ENCODE results near the gene CLEC20A. TPM values are rescaled to one million over a fixed set of nuclear protein-coding genes. Genes with fewer than 3 reads are reported as not detected.

The CLEC20A gene
- total and polyA plus RNA-seq, 2 donors (not counting 1 experiment from before 2014, with no cell fraction given), result not detected

DNA sequence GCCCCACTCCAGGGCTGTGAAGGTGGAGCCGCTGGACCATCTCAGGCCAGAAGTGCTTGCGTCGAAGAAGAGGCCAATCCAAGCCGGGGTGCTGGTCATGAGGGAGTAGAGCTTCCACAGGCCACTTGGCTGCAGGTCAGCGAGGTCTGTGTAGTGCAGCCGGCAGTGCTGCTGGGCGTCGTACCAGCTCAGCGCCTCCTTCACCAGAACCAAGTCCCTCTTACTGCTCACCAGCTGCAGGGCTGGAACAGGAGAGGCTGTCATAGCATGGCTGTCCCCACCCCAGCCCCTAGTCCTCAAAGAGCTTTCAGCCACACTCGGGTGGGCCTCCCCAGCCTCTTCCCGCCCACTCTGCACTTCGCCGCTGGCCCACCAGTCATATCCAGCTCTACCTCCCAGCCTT lies 2.2 kb downstream of the CLEC20A start:
- Histone ChIP-seq H3K4me2 (ENCODE audit: extremely low read depth, insufficient read depth, low read length) (no peak overlapping the region), H3K9ac (ENCODE audit: insufficient read depth, low read length) (no peak overlapping the region), H3K4me3 (replicated peaks in 1 of 4; ENCODE audit: control extremely low read depth in 1 of 4, insufficient read depth in 1 of 4, low read depth in 3 of 4, low read length in 4 of 4) (no peak overlapping the region), H3K9me3 (ENCODE audit: control insufficient read depth, insufficient read depth, low read depth, low read length) (no peaks in the 10 kb centered on the region), H2AFZ (ENCODE audit: low read length) (no peak overlapping the region), H3K4me1 (ENCODE audit: control insufficient read depth, extremely low read depth, insufficient read depth, low read length) (no peaks in the 10 kb centered on the region), H3K27ac (ENCODE audit: insufficient read depth, low read length) (no peak overlapping the region), H4K20me1 (ENCODE audit: control insufficient read depth, extremely low read depth, insufficient read depth, low read length) (no peaks in the 10 kb centered on the region), H3K79me2 (ENCODE audit: control insufficient read depth, insufficient read depth, low read length) (no peaks in the 10 kb centered on the region), H3K27me3 (ENCODE audit: control insufficient read depth, insufficient read depth, low read length) (no peaks in the 10 kb centered on the region), H3K36me3 (ENCODE audit: control insufficient read depth, insufficient read depth, low read length) (no peaks in the 10 kb centered on the region)
- DNase-seq (ENCODE audit: low read depth in 2 of 2), result no peak
- no peak for TF ChIP-seq EZH2 (IDR thresholded peaks at IDR 0.05; ENCODE audit: low read length, missing control alignments)
- TF ChIP-seq, protein P1, sequence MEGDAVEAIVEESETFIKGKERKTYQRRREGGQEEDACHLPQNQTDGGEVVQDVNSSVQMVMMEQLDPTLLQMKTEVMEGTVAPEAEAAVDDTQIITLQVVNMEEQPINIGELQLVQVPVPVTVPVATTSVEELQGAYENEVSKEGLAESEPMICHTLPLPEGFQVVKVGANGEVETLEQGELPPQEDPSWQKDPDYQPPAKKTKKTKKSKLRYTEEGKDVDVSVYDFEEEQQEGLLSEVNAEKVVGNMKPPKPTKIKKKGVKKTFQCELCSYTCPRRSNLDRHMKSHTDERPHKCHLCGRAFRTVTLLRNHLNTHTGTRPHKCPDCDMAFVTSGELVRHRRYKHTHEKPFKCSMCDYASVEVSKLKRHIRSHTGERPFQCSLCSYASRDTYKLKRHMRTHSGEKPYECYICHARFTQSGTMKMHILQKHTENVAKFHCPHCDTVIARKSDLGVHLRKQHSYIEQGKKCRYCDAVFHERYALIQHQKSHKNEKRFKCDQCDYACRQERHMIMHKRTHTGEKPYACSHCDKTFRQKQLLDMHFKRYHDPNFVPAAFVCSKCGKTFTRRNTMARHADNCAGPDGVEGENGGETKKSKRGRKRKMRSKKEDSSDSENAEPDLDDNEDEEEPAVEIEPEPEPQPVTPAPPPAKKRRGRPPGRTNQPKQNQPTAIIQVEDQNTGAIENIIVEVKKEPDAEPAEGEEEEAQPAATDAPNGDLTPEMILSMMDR (conservative IDR thresholded peaks at IDR 0.05 in 1 of 2, IDR thresholded peaks at IDR 0.05 in 1 of 2; ENCODE audit: low read depth in 1 of 2, low read length in 2 of 2), result no peak

DNA sequence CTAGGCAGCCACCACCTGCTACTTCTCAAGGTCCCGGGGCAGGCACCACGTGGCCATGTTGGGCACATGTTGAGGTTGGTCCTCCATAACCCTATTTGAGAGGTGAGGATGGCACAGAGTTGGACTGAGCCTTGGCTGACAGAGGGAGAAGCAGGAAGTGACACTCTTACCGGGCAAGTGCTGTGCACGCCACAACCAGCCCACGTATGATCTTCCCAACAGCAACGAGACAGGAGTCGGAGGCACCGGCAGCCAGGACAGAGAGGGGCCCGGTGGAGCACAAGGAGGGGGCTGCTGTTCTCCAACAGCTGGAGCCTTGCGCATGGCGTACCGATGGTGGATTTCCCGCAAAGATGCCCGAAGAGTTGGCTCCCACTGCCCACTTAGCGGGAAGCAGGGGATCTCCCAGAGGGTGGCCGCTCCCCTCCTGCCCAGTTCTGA lies 3.4 kb downstream of the CLEC20A start:
- TF ChIP-seq, protein P1 (conservative IDR thresholded peaks at IDR 0.05 in 1 of 2, IDR thresholded peaks at IDR 0.05 in 1 of 2; ENCODE audit: low read depth in 1 of 2, low read length in 2 of 2), result no peak
- no peak for TF ChIP-seq EZH2 (IDR thresholded peaks at IDR 0.05; ENCODE audit: low read length, missing control alignments)
- DNase-seq (ENCODE audit: low read depth in 2 of 2), result no peak
- Histone ChIP-seq H3K9me3 (ENCODE audit: control insufficient read depth, insufficient read depth, low read depth, low read length) (no peaks in the 10 kb centered on the region), H3K4me3 (replicated peaks in 1 of 4; ENCODE audit: control extremely low read depth in 1 of 4, insufficient read depth in 1 of 4, low read depth in 3 of 4, low read length in 4 of 4) (no peak overlapping the region), H2AFZ (ENCODE audit: low read length) (no peak overlapping the region), H4K20me1 (ENCODE audit: control insufficient read depth, extremely low read depth, insufficient read depth, low read length) (no peaks in the 10 kb centered on the region), H3K79me2 (ENCODE audit: control insufficient read depth, insufficient read depth, low read length) (no peaks in the 10 kb centered on the region), H3K27me3 (ENCODE audit: control insufficient read depth, insufficient read depth, low read length) (no peaks in the 10 kb centered on the region), H3K9ac (ENCODE audit: insufficient read depth, low read length) (no peak overlapping the region), H3K27ac (ENCODE audit: insufficient read depth, low read length) (no peak overlapping the region), H3K36me3 (ENCODE audit: control insufficient read depth, insufficient read depth, low read length) (no peaks in the 10 kb centered on the region), H3K4me2 (ENCODE audit: extremely low read depth, insufficient read depth, low read length) (no peak overlapping the region), H3K4me1 (ENCODE audit: control insufficient read depth, extremely low read depth, insufficient read depth, low read length) (no peaks in the 10 kb centered on the region)

DNA sequence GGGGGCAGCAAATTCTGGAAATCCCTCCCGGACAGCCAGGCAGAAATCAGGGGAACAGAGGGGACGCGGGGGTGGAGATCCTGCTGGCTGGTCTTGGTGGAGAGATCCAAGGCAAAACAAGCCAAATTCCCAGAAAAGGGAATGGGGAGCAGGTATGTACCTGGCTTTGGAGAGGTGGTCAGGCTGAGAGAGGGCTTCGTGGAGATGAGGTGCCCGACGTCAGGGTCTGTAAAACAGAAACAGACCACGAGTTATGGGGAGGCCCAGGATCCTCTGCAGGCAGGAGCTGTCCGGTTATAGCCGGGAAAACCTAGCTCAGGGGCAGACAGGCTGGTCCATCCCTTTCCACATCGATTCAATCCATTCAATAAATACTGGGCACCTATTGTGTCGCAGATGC lies 4.4 kb downstream of the CLEC20A start:
- DNase-seq (ENCODE audit: low read depth in 2 of 2), result no peak
- no peaks in the 10 kb centered on the region for H4K20me1 ChIP-seq (ENCODE audit: control insufficient read depth, extremely low read depth, insufficient read depth, low read length)

More for the DNA sequence above, 4.4 kb downstream of the CLEC20A start:
- no peak overlapping the region for H3K27ac ChIP-seq (ENCODE audit: insufficient read depth, low read length)
- no peak overlapping the region for H3K4me3 ChIP-seq (replicated peaks in 1 of 4; ENCODE audit: control extremely low read depth in 1 of 4, insufficient read depth in 1 of 4, low read depth in 3 of 4, low read length in 4 of 4)
- no peaks in the 10 kb centered on the region for H3K79me2 ChIP-seq (ENCODE audit: control insufficient read depth, insufficient read depth, low read length)
- no peaks in the 10 kb centered on the region for H3K9me3 ChIP-seq (ENCODE audit: control insufficient read depth, insufficient read depth, low read depth, low read length)
- H3K27me3 ChIP-seq (ENCODE audit: control insufficient read depth, insufficient read depth, low read length), result no peaks in the 10 kb centered on the region
- no peak overlapping the region for H3K9ac ChIP-seq (ENCODE audit: insufficient read depth, low read length)
- no peak overlapping the region for H2AFZ ChIP-seq (ENCODE audit: low read length)
- TF ChIP-seq, protein P1 (conservative IDR thresholded peaks at IDR 0.05 in 1 of 2, IDR thresholded peaks at IDR 0.05 in 1 of 2; ENCODE audit: low read depth in 1 of 2, low read length in 2 of 2), result no peak
- TF ChIP-seq EZH2 (IDR thresholded peaks at IDR 0.05; ENCODE audit: low read length, missing control alignments), result no peak
- H3K4me1 ChIP-seq (ENCODE audit: control insufficient read depth, extremely low read depth, insufficient read depth, low read length), result no peaks in the 10 kb centered on the region
- H3K4me2 ChIP-seq (ENCODE audit: extremely low read depth, insufficient read depth, low read length), result no peak overlapping the region
- no peaks in the 10 kb centered on the region for H3K36me3 ChIP-seq (ENCODE audit: control insufficient read depth, insufficient read depth, low read length)

Measured in fibroblast of lung (primary cell).